ENCODE results near the gene RETN.

Gene RETN

DNA sequence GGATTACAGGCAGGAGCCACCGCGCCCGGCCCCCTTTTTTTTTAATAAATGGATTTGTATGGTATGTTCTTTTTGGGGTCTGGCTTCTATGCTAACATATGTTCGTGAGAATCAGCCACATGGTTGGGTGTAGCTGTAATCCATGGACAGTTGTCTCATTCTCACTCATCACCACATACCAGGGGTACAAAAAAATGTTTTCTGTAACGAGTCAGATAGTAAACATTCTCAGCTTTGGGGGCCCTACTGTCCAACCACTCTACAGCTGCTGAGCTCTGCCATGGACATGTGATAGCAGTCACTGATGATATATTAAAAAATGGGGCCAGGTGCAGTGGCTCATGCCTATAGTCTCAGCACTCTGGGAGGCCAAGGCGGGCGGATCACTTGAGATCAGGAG, 5.1 kb upstream of the RETN start:
- Histone ChIP-seq H2AFZ (no peak overlapping the region), H3K36me3 (ENCODE audit: control insufficient read depth, insufficient read depth, low read length) (no peaks in the 10 kb centered on the region), H3K79me2 (no peaks in the 10 kb centered on the region), H3K4me2 (ENCODE audit: low read length) (no peak overlapping the region), H3K27me3 (ENCODE audit: control insufficient read depth, insufficient read depth, low read length) (peaks cover 3% of the 10 kb centered on the region), H3K4me3 (ENCODE audit: low read depth, low read length) (no peak overlapping the region), H3K27ac (no peak overlapping the region), H3K9me3 (ENCODE audit: control insufficient read depth, low read length) (no peaks in the 10 kb centered on the region), H3K4me1 (no peaks in the 10 kb centered on the region), H3K9ac (no peak overlapping the region)
- no peak for TF ChIP-seq CTCF (IDR thresholded peaks at IDR 0.05)

- Histone ChIP-seq H3K9me3 (ENCODE audit: control insufficient read depth, low read length) (no peaks in the 10 kb centered on the region), H3K4me2 (ENCODE audit: low read length) (no peak overlapping the region), H2AFZ (no peak overlapping the region), H3K36me3 (ENCODE audit: control insufficient read depth, insufficient read depth, low read length) (no peaks in the 10 kb centered on the region), H3K4me1 (no peaks in the 10 kb centered on the region), H3K27ac (no peak overlapping the region), H3K79me2 (no peaks in the 10 kb centered on the region), H3K27me3 (ENCODE audit: control insufficient read depth, insufficient read depth, low read length) (peaks cover 3% of the 10 kb centered on the region), H3K9ac (no peak overlapping the region), H3K4me3 (ENCODE audit: low read depth, low read length) (no peak overlapping the region)
- no peak for TF ChIP-seq CTCF (IDR thresholded peaks at IDR 0.05)
Measured at GRCh38 chr19:7665076-7665475, 3.8 kb upstream of the RETN start.

DNA sequence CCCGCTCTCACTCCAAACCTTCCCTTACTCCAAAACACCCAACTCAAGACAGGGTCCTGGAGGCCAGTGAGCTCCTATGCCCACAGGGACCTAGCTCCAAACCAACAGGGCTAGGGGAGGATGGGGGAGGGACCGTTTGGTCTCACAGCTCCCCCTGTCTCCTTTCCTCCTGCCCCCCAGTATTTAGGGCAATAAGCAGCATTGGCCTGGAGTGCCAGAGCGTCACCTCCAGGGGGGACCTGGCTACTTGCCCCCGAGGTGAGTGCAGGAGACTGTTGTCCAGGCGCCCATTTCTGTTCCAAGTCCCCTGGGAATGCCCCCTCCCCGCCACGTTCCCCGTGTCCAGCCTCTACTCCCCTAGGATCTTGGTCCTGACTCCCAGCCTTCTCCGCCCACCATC, 792 bp downstream of the RETN start:
- Histone ChIP-seq H3K9ac (no peak overlapping the region), H3K27me3 (ENCODE audit: control insufficient read depth, insufficient read depth, low read length) (no peaks in the 10 kb centered on the region), H3K79me2 (no peaks in the 10 kb centered on the region), H2AFZ (no peak overlapping the region), H3K36me3 (ENCODE audit: control insufficient read depth, insufficient read depth, low read length) (no peaks in the 10 kb centered on the region), H3K9me3 (ENCODE audit: control insufficient read depth, low read length) (no peaks in the 10 kb centered on the region), H3K4me2 (ENCODE audit: low read length) (no peak overlapping the region), H3K27ac (no peak overlapping the region), H3K4me3 (ENCODE audit: low read depth, low read length) (no peak overlapping the region), H3K4me1 (no peaks in the 10 kb centered on the region)
- no peak for TF ChIP-seq CTCF (IDR thresholded peaks at IDR 0.05)

DNA sequence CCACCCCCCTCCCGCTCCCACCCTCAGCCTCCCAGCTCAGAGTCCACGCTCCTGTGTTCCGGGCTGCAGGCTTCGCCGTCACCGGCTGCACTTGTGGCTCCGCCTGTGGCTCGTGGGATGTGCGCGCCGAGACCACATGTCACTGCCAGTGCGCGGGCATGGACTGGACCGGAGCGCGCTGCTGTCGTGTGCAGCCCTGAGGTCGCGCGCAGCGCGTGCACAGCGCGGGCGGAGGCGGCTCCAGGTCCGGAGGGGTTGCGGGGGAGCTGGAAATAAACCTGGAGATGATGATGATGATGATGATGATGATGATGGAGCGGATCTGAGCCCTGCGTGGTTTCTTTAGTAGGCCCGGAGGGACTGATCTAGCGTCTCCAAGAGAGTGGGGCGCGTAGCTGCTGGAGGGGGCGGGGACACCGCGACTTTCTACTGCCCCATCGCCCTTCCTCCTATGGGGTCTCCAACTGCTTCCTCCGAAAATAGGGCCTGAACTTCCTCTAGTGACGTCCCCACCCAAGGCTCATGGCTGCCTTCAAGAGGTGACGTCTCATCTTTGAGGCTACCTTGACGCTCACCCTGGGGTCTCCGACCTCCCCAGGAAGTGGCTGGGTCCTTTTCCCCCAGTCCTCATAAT, 1.4 kb downstream of the RETN start:
- Histone ChIP-seq H3K9me3 (ENCODE audit: control insufficient read depth, low read length) (no peaks in the 10 kb centered on the region), H3K79me2 (no peaks in the 10 kb centered on the region), H2AFZ (no peak overlapping the region), H3K27ac (no peak overlapping the region), H3K4me2 (ENCODE audit: low read length) (peak overlapping the region; percentile 53), H3K9ac (no peak overlapping the region), H3K27me3 (ENCODE audit: control insufficient read depth, insufficient read depth, low read length) (no peaks in the 10 kb centered on the region), H3K36me3 (ENCODE audit: control insufficient read depth, insufficient read depth, low read length) (no peaks in the 10 kb centered on the region), H3K4me3 (ENCODE audit: low read depth, low read length) (no peak overlapping the region), H3K4me1 (no peaks in the 10 kb centered on the region)
- TF ChIP-seq CTCF (IDR thresholded peaks at IDR 0.05): no peak

DNA sequence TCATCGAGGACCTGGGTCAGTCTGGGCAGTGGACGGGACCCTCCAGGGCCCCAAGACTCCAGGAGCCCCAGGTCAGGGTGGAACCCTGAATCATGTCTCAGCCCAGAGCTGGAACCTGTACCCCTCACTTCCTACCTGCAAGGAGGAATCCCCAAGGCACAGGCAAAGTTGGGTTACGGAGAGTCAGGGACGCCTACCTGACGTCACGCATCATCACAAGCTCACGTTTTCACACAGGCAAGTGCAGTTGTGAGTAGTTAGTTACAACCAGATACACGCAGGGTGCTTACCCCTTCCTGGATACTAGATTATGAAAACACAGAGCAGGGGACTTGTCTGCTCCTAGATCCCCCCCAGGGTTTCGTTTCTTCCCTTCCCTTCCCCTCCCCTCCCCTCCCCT, 1.9 kb downstream of the RETN start:
- Histone ChIP-seq H3K9ac (no peak overlapping the region), H3K36me3 (ENCODE audit: control insufficient read depth, insufficient read depth, low read length) (no peaks in the 10 kb centered on the region), H3K79me2 (no peaks in the 10 kb centered on the region), H3K4me1 (no peaks in the 10 kb centered on the region), H2AFZ (no peak overlapping the region), H3K4me3 (ENCODE audit: low read depth, low read length) (no peak overlapping the region), H3K4me2 (ENCODE audit: low read length) (no peak overlapping the region), H3K27me3 (ENCODE audit: control insufficient read depth, insufficient read depth, low read length) (no peaks in the 10 kb centered on the region), H3K27ac (no peak overlapping the region), H3K9me3 (ENCODE audit: control insufficient read depth, low read length) (no peaks in the 10 kb centered on the region)
- no peak for TF ChIP-seq CTCF (IDR thresholded peaks at IDR 0.05)
